SK-N-SH (cell line): ENCODE results near the gene SMPDL3A. TPM values are rescaled to one million over a fixed set of nuclear protein-coding genes. Genes with fewer than 3 reads are reported as not detected.

Experiments used
- CTCF ChIA-PET: fragments of 300-600, 350-600 bp; formaldehyde crosslinking; extraction: SDS; loops from one replicate; lab custom pipeline; 2021; lab: Yijun Ruan, JAX
- POLR2A ChIA-PET: fragments of 350-600 bp; sonication (Branson Sonifier 250); formaldehyde crosslinking; extraction: SDS; loops from one replicate; lab custom pipeline; 2020; ENCODE audit warnings: antibody characterized with exemption, inconsistent platforms; lab: Yijun Ruan, JAX
- DNase-seq: peaks from one replicate; pipeline ENCODE4 v3.0.0; 2012
- H2AFZ ChIP-seq: fragments of 200-600 bp; sonication (generic); 2 replicates; pipeline ENCODE4 v1.8.1; 2016; ENCODE audit warnings: antibody characterized with exemption, mild to moderate bottlenecking, low read depth
- H3F3A ChIP-seq: fragments of 200-600 bp; sonication (generic); replicated peaks from 2 replicates; pipeline ENCODE3; 2016; ENCODE audit warnings: antibody characterized with exemption, mild to moderate bottlenecking; ENCODE audit not compliant: insufficient read depth
- H3K27ac ChIP-seq, 2 experiments: fragments of 200-500 bp in 1 of 2; fragments of 200-600 bp in 1 of 2; sonication (Bioruptor generic) in 1 of 2; sonication (generic), shearing (Covaris generic) in 1 of 2; 2 replicates each; pipeline versions ENCODE4 v1.5.1 to v1.6.1; 2014 to 2016; ENCODE audit warnings: low read depth in 2 of 2, inconsistent platforms in 1 of 2, low read length in 1 of 2, mild to moderate bottlenecking in 1 of 2, mixed read lengths in 1 of 2
- H3K27me3 ChIP-seq: fragments of 200-600 bp; sonication (generic), shearing (Covaris generic); 2 replicates; pipeline ENCODE4 v1.6.1; 2016; ENCODE audit warnings: mixed run types; ENCODE audit not compliant: insufficient read depth
- H3K36me3 ChIP-seq, 2 experiments: fragments of 200-500 bp in 1 of 2; fragments of 200-600 bp in 1 of 2; sonication (Bioruptor generic) in 1 of 2; sonication (generic) in 1 of 2; replicated peaks in 1 of 2; 2 replicates each; pipeline versions ENCODE3 to v1.5.1; 2014 to 2016; ENCODE audit warnings: low read length in 1 of 2, mild to moderate bottlenecking in 1 of 2; ENCODE audit not compliant: insufficient read depth in 2 of 2, control insufficient read depth in 1 of 2
- H3K4me1 ChIP-seq, 2 experiments: fragments of 200-500 bp in 1 of 2; fragments of 200-600 bp in 1 of 2; sonication (Bioruptor generic) in 1 of 2; sonication (generic), shearing (Covaris generic) in 1 of 2; 2 replicates each; pipeline versions ENCODE4 v1.5.1 to v1.6.1; 2014 to 2016; ENCODE audit warnings: low read depth in 1 of 2, low read length in 1 of 2, mixed run types in 1 of 2; ENCODE audit not compliant: insufficient read depth in 2 of 2, control insufficient read depth in 1 of 2
- H3K4me2 ChIP-seq: fragments of 200-600 bp; sonication (generic), shearing (Covaris generic); 2 replicates; pipeline ENCODE4 v1.6.1; 2017; ENCODE audit warnings: mixed run types
- H3K4me3 ChIP-seq, 2 experiments: fragments of 200-500 bp in 1 of 2; fragments of 200-600 bp in 1 of 2; sonication (Bioruptor generic) in 1 of 2; sonication (generic), shearing (Covaris generic) in 1 of 2; 2 replicates each; pipeline versions ENCODE4 v1.5.1 to v1.8.1; 2014 to 2016; ENCODE audit warnings: low read depth in 2 of 2, inconsistent platforms in 1 of 2, low read length in 1 of 2, mild to moderate bottlenecking in 1 of 2, mixed read lengths in 1 of 2, moderate library complexity in 1 of 2
- H3K79me2 ChIP-seq: fragments of 200-600 bp; sonication (generic); 2 replicates; pipeline ENCODE4 v1.8.1; 2017; ENCODE audit warnings: mild to moderate bottlenecking; ENCODE audit not compliant: insufficient read depth
- H3K9ac ChIP-seq: fragments of 200-600 bp; sonication (generic); 2 replicates; pipeline ENCODE4 v1.6.1; 2017; ENCODE audit warnings: mixed run types
- H3K9me2 ChIP-seq: fragments of 200-600 bp; sonication (generic); 2 replicates; pipeline ENCODE4 v1.6.1; 2017; ENCODE audit warnings: mixed run types
- H3K9me3 ChIP-seq: fragments of 200-600 bp; sonication (generic); 2 replicates; pipeline ENCODE4 v1.6.1; 2017; ENCODE audit warnings: mixed run types, mild to moderate bottlenecking, moderate library complexity
- H4K20me1 ChIP-seq: fragments of 200-600 bp; sonication (generic); 2 replicates; pipeline ENCODE4 v1.6.1; 2017; ENCODE audit warnings: mild to moderate bottlenecking, mixed run types; ENCODE audit not compliant: insufficient read depth
- CHD2 ChIP-seq: fragments of 150-350 bp; IDR thresholded peaks from 2 replicates; pipeline ENCODE4 v1.6.1; 2018; ENCODE audit warnings: low read length; ENCODE audit not compliant: partially characterized antibody
- EZH2phosphoT487 ChIP-seq: fragments of 200-600 bp; sonication (generic); IDR thresholded peaks from 2 replicates; pipeline ENCODE4 v1.6.1; 2017; ENCODE audit warnings: low read depth, mixed run types, mild to moderate bottlenecking, antibody characterized with exemption, moderate library complexity, borderline replicate concordance
- FOSL2 ChIP-seq: IDR thresholded peaks from 2 replicates; pipeline ENCODE4 v1.4.0; 2012; ENCODE audit warnings: low read depth, mild to moderate bottlenecking, moderate library complexity, borderline replicate concordance
- FOXJ3 ChIP-seq: sonication (generic); formaldehyde crosslinking; IDR thresholded peaks from 2 replicates; pipeline ENCODE4 v1.5.1; 2020; ENCODE audit warnings: mild to moderate bottlenecking, missing genetic modification reagents
- GABPA ChIP-seq: IDR thresholded peaks from 2 replicates; pipeline ENCODE4 v1.4.0; 2012; ENCODE audit warnings: low read depth, mild to moderate bottlenecking
- GATA2 ChIP-seq: sonication (generic); formaldehyde crosslinking; IDR thresholded peaks from 2 replicates; pipeline ENCODE4 v1.5.0; 2020; ENCODE audit warnings: mild to moderate bottlenecking, missing genetic modification reagents
- JUND ChIP-seq: IDR thresholded peaks from 2 replicates; pipeline ENCODE4 v1.4.0; 2012
- MEF2A ChIP-seq: IDR thresholded peaks from 2 replicates; pipeline ENCODE4 v1.4.0; 2012; ENCODE audit warnings: low read depth, borderline replicate concordance
- MXI1 ChIP-seq: IDR thresholded peaks from 2 replicates; pipeline ENCODE4 v1.6.1; 2012; ENCODE audit warnings: mild to moderate bottlenecking, low read depth, low read length, improper control_type of control experiment
- NFIC ChIP-seq: IDR thresholded peaks from 2 replicates; pipeline ENCODE4 v1.4.0; 2012; ENCODE audit warnings: borderline replicate concordance
- NRF1 ChIP-seq: IDR thresholded peaks from 2 replicates; pipeline ENCODE4 v1.6.1; 2012; ENCODE audit warnings: low read depth, mild to moderate bottlenecking, low read length
- RAD21 ChIP-seq: IDR thresholded peaks from 2 replicates; pipeline ENCODE4 v1.6.1; 2012; ENCODE audit warnings: mild to moderate bottlenecking, low read length
- RFX5 ChIP-seq: IDR thresholded peaks from 2 replicates; pipeline ENCODE4 v1.6.1; 2012; ENCODE audit warnings: mild to moderate bottlenecking, improper control_type of control experiment, low read length
- SMC3 ChIP-seq: IDR thresholded peaks from 2 replicates; pipeline ENCODE4 v1.6.1; 2012; ENCODE audit warnings: low read depth, low read length, improper control_type of control experiment
- TEAD4 ChIP-seq: IDR thresholded peaks from 2 replicates; pipeline ENCODE4 v1.4.0; 2012; ENCODE audit warnings: mild to moderate bottlenecking, borderline replicate concordance; ENCODE audit not compliant: insufficient read depth
- YY1 ChIP-seq: IDR thresholded peaks from 2 replicates; pipeline ENCODE4 v1.4.0; 2012; ENCODE audit warnings: low read depth, mild to moderate bottlenecking
- WGBS: methylation state at CpG from one replicate; pipeline ENCODE4 v1.1.6; 2017; ENCODE audit warnings: low lambda C conversion rate; 5-methylcytosine and 5-hydroxymethylcytosine counted together
- polyA plus RNA-seq, 3 experiments: library from polyadenylated mRNA; depleted of rRNA; stranded (reverse); fragments of >200 nt; gene quantifications; 2 replicates each; pipeline ENCODE4 v1.2.3, GENCODE V29; 2012
- TF ChIP-seq, protein P1 (sequence below): IDR thresholded peaks from 2 replicates; pipeline ENCODE4 v1.4.0; 2012; ENCODE audit warnings: low read depth, borderline replicate concordance
- TF ChIP-seq, protein P2 (sequence below): IDR thresholded peaks from 2 replicates; pipeline ENCODE4 v1.4.0; 2012; ENCODE audit warnings: low read depth
- TF ChIP-seq, protein P3 (sequence below): IDR thresholded peaks from 2 replicates; pipeline ENCODE4 v1.4.0; 2012; ENCODE audit warnings: low read depth, borderline replicate concordance

SMPDL3A gene
- polyA plus RNA-seq, 1 of the 3 experiments (the other 2 are of a cell fraction): 2.0 TPM

DNA sequence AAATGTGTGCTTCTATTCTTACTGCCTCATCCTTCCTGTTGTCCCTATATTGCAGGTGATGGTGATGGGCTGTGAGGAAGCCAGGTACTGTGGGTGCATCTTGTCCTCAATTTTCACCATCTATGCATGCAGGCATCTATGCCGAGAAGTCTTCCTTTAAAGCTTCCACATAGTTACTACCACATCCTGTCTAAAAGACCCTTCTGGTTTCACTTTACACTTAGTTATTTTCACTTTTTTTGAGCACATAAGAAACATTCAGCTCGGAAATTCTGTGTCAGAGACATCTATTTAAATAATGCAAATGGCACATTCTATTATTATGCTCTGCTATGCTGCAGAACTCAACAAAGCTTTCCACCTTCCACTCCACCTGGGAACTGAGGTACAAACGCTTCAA is 37.7 kb upstream of the SMPDL3A start:
- Histone ChIP-seq H3K9ac (no peak overlapping the region), H3K4me3 (no peak overlapping the region), H3K4me2 (no peak overlapping the region), H2AFZ (no peak overlapping the region), H3K36me3 (no peaks in the 10 kb centered on the region), H3K4me1 (no peaks in the 10 kb centered on the region), H3K9me3 (no peaks in the 10 kb centered on the region; the same call in 1 of the 2 replicates), H4K20me1 (no peaks in the 10 kb centered on the region), H3K27me3 (peaks cover under 1% of the 10 kb centered on the region; the same call in 1 of the 2 replicates), H3K9me2 (no peaks in the 10 kb centered on the region), H3K79me2 (no peaks in the 10 kb centered on the region), H3F3A (no peaks in the 10 kb centered on the region), H3K27ac (no peak overlapping the region)
- ChIA-PET CTCF (no interaction called here), POLR2A (no interaction called here)
- no peak for TF ChIP-seq NRF1
- no peak for TF ChIP-seq MEF2A
- TF ChIP-seq, protein P1, sequence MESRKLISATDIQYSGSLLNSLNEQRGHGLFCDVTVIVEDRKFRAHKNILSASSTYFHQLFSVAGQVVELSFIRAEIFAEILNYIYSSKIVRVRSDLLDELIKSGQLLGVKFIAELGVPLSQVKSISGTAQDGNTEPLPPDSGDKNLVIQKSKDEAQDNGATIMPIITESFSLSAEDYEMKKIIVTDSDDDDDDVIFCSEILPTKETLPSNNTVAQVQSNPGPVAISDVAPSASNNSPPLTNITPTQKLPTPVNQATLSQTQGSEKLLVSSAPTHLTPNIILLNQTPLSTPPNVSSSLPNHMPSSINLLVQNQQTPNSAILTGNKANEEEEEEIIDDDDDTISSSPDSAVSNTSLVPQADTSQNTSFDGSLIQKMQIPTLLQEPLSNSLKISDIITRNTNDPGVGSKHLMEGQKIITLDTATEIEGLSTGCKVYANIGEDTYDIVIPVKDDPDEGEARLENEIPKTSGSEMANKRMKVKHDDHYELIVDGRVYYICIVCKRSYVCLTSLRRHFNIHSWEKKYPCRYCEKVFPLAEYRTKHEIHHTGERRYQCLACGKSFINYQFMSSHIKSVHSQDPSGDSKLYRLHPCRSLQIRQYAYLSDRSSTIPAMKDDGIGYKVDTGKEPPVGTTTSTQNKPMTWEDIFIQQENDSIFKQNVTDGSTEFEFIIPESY: no peak
- no peak for TF ChIP-seq YY1
- no peak for TF ChIP-seq RFX5
- TF ChIP-seq FOXJ3 (CRISPR knock-in tag): no peak
- TF ChIP-seq TEAD4: no peak
- no peak for TF ChIP-seq CHD2
- TF ChIP-seq SMC3: no peak
- TF ChIP-seq RAD21: no peak
- TF ChIP-seq FOSL2: no peak
- TF ChIP-seq GABPA: no peak
- TF ChIP-seq EZH2phosphoT487: no peak
- no peak for TF ChIP-seq GATA2
- TF ChIP-seq JUND: no peak
- TF ChIP-seq, protein P2, sequence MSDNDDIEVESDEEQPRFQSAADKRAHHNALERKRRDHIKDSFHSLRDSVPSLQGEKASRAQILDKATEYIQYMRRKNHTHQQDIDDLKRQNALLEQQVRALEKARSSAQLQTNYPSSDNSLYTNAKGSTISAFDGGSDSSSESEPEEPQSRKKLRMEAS: no peak
- TF ChIP-seq NFIC: no peak
- TF ChIP-seq, protein P3, sequence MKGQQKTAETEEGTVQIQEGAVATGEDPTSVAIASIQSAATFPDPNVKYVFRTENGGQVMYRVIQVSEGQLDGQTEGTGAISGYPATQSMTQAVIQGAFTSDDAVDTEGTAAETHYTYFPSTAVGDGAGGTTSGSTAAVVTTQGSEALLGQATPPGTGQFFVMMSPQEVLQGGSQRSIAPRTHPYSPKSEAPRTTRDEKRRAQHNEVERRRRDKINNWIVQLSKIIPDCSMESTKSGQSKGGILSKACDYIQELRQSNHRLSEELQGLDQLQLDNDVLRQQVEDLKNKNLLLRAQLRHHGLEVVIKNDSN: no peak
- TF ChIP-seq MXI1: no peak
- no peak for DNase-seq
- WGBS: 28% methylated on average over 3 of the region's 3 CpGs
